IPS DF 6.9 (cell line): ENCODE data around the gene COL18A1.
"Not testable (repeated sequence)": the region's sequence is repeated elsewhere in the genome, so short reads cannot be mapped to it uniquely, and the experiment has no call there.

ENCODE experiments used
- DNase-seq: peaks from one replicate; pipeline ENCODE4 v3.0.0-alpha.2; 2013; ENCODE audit warnings: low read depth, low spot score
- H3K27ac ChIP-seq: one replicate; pipeline ENCODE4 v1.5.1; 2013; ENCODE audit warnings: low read length, control low read depth
- H3K27me3 ChIP-seq: 2 replicates; pipeline ENCODE4 v1.6.1; 2013; ENCODE audit warnings: mild to moderate bottlenecking, low read length; ENCODE audit not compliant: control insufficient read depth, insufficient read depth
- H3K36me3 ChIP-seq: 2 replicates; pipeline ENCODE4 v1.6.1; 2013; ENCODE audit warnings: low read length; ENCODE audit not compliant: control insufficient read depth, insufficient read depth
- H3K4me1 ChIP-seq: 2 replicates; pipeline ENCODE4 v1.6.1; 2013; ENCODE audit warnings: low read length; ENCODE audit not compliant: control insufficient read depth, insufficient read depth
- H3K4me3 ChIP-seq: 2 replicates; pipeline ENCODE4 v1.5.1; 2013; ENCODE audit warnings: mild to moderate bottlenecking, low read length
- H3K9me3 ChIP-seq: 2 replicates; pipeline ENCODE4 v1.6.1; 2013; ENCODE audit warnings: low read length, inconsistent platforms; ENCODE audit not compliant: control insufficient read depth, insufficient read depth
- WGBS: extraction: QIAGEN DNeasy Blood & Tissue Kit; methylation state at CpG from one replicate; pipeline ENCODE4 v1.1.7; 2013; ENCODE audit warnings: mixed read lengths, missing lambda C conversion rate; ENCODE audit not compliant: insufficient read length, insufficient coverage; 5-methylcytosine and 5-hydroxymethylcytosine counted together

Gene COL18A1

DNA sequence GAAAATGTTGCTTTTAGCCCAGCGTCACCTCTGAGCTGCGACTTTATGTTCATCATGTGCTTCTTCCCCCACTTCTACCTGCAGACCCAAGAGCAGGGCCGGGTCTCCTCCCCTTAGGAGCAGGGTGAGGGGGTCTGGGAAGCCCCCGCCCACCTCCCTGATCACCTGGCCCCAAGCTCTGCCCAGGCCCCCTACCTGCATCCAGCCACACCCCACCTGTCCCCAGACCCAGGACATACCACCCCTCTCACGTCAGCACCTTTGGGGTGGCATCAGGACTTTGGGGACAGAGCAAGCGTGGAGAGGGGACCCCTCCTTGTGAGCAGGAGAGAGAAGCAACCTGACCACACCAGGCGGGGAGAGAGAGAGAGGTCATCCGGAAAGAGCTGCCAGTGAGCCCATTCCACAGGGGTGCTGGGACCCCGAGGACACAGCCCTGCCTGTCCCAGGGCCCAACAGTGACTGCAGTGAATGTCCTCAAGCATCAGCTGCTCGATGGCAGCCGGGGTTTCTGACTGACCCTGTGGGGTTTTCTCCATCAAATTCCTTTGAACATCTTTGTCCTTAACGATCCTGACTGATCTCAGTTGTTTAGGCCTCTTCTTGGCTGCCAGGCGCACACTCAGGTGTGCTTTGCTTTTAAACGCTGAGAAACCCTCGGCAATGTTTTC, 42.8 kb upstream of the COL18A1 start:
- no peaks in the 10 kb centered on the region for H3K36me3 ChIP-seq
- no peak overlapping the region for H3K27ac ChIP-seq
- WGBS: no CpG with 5 or more reads among the region's 15 CpGs
- no peaks in the 10 kb centered on the region for H3K27me3 ChIP-seq
- H3K4me1 ChIP-seq: peaks cover 11% of the 10 kb centered on the region
- no peaks in the 10 kb centered on the region for H3K9me3 ChIP-seq
- H3K4me3 ChIP-seq: no peak overlapping the region
- no peak for DNase-seq

DNA sequence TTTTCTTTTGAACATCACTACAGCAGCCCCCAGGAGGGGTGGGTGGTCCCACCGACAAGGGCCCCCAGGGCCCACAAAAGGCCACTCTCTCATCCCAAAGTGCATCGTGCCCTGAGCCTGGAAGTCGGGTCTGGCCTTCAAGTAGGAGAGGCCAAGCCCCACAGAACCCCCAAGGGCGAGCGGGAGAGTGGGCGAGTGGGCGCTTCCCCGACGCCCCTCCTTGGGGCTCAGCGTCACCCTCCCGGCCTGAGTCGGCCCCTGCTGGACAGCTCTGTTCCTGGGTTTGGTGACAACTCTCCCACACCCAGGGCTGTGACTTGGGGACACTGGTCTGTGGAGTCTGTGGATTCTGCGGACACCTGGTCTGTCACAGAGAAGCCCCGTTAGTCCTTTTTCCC, 42.2 kb upstream of the COL18A1 start:
- H3K36me3 ChIP-seq: no peaks in the 10 kb centered on the region
- peaks cover 11% of the 10 kb centered on the region for H3K4me1 ChIP-seq
- no peaks in the 10 kb centered on the region for H3K27me3 ChIP-seq
- no peak overlapping the region for H3K4me3 ChIP-seq
- H3K27ac ChIP-seq: no peak overlapping the region
- no peaks in the 10 kb centered on the region for H3K9me3 ChIP-seq
- no CpG with 5 or more reads among the region's 14 CpGs for WGBS
- DNase-seq: no peak

DNA sequence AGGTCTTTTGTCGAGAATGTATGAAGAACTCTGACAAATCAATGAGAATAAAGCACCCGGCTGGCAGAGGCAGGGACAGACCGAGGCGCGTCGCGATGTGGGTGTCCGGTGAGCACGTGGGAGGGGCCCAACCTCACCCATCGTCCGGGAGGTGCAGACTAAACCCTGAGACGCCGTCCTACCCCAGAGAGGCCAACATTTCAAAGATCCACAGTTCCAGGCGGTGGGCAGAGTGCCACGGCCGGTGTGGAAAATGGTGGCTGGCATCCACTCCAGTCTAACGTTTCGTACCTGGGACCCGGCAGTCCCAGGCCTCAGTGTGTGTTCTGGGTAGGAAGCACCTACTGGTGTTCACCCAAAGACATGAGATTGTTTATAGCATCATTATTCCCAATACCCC, 41.7 kb upstream of the COL18A1 start:
- H3K4me1 ChIP-seq: peaks cover 11% of the 10 kb centered on the region
- not testable (repeated sequence) for H3K27me3 ChIP-seq
- WGBS: no CpG with 5 or more reads among the region's 19 CpGs

DNA sequence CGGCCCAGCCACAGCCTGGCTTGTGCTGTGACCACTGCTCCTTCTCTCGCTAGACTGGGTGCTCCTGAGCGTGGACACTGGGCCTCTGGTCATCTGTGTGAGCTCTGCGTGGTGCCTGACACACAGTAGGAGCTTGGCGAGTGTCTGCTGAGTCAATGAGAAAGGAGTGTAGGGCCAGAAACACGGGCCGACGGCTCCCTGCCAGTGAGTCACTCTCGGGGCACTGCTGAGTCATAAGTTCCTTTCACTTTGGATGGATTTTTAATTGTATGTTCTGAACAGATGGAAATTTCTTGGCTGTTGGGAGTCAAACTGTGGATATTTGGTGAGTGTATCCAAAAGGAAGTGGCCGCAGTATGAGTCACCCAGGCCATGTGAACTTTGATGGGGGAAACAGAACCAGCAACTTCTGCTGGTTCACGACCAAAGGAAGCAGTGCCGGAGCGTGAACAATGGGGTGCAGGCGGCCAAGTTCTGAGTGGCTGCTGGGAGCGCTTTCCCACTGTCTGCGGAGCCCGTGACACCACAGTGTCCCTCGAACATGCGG, 41.0 kb upstream of the COL18A1 start:
- no peak overlapping the region for H3K4me3 ChIP-seq
- no peak overlapping the region for H3K27ac ChIP-seq
- H3K9me3 ChIP-seq: no peaks in the 10 kb centered on the region
- DNase-seq: no peak
- no CpG with 5 or more reads among the region's 19 CpGs for WGBS
- peaks cover 11% of the 10 kb centered on the region for H3K4me1 ChIP-seq
- no peaks in the 10 kb centered on the region for H3K36me3 ChIP-seq
- no peaks in the 10 kb centered on the region for H3K27me3 ChIP-seq

More for the DNA sequence above, 41.7 kb upstream of the COL18A1 start:
- H3K27ac ChIP-seq, DNase-seq, H3K36me3 ChIP-seq, H3K4me3 ChIP-seq, H3K9me3 ChIP-seq: not testable (repeated sequence)

DNA sequence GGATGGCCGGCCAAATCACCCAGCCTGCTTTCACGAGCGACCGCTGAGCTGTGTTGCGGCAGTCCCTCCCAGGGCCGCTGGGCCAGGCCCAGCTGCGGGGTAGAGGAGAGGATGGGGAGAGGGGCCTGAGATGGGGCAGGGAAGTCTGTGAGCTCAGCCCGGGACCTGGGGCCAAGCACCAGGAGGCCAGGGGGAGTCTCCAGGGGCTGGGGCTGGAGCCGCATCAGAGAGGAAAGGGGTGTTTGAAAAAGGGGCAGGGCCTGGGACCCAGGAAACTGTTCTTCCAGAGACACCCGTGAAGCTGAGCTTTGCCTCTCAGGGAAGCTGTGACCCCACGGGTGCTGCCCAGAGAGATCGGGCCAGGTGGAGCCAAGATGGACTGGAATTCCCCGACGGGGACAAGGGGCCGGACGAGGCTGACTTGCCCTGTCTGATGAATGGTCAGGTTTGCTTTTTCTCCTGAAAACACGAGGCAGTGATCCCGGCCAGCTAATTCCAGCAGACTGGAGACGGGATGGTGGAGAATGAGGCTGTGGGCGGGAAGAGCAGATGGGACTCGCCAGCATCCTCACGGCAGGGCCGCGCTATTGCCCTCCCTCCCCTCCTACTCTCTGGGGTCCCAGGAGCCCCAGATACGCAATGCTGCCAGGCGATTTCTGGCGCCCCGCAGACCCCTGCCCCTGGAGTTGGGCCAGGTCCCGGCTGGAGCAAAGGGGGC, 40.3 kb upstream of the COL18A1 start:
- DNase-seq: no peak
- H3K9me3 ChIP-seq: no peaks in the 10 kb centered on the region
- H3K27me3 ChIP-seq: no peaks in the 10 kb centered on the region
- H3K4me3 ChIP-seq: no peak overlapping the region
- no peaks in the 10 kb centered on the region for H3K36me3 ChIP-seq
- no CpG with 5 or more reads among the region's 29 CpGs for WGBS
- peaks cover 10% of the 10 kb centered on the region for H3K4me1 ChIP-seq
- no peak overlapping the region for H3K27ac ChIP-seq

DNA sequence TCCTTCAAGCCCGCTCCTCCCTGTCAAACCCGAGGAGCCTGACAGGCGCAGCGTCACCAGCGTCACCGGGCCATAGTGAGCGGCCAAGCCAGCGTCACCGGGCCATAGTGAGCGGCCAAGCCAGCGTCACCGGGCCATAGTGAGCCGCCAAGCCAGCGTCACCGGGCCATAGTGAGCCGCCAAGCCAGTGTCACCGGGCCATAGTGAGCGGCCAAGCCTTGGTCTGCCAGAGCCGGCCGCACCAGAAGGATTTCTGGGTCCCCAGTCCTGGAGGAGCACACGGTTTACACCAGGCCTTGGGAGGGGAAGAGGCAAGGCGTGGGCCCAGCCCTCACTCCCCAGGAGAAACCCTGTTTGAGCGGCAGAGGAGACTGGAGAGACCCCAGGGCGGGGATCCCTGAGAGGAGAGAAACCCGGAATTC, 39.8 kb upstream of the COL18A1 start:
- peaks cover 8% of the 10 kb centered on the region for H3K4me1 ChIP-seq
- WGBS: no CpG with 5 or more reads among the region's 25 CpGs
- H3K36me3 ChIP-seq: no peaks in the 10 kb centered on the region
- no peak overlapping the region for H3K4me3 ChIP-seq
- no peaks in the 10 kb centered on the region for H3K9me3 ChIP-seq
- DNase-seq: no peak
- no peak overlapping the region for H3K27ac ChIP-seq
- no peaks in the 10 kb centered on the region for H3K27me3 ChIP-seq

DNA sequence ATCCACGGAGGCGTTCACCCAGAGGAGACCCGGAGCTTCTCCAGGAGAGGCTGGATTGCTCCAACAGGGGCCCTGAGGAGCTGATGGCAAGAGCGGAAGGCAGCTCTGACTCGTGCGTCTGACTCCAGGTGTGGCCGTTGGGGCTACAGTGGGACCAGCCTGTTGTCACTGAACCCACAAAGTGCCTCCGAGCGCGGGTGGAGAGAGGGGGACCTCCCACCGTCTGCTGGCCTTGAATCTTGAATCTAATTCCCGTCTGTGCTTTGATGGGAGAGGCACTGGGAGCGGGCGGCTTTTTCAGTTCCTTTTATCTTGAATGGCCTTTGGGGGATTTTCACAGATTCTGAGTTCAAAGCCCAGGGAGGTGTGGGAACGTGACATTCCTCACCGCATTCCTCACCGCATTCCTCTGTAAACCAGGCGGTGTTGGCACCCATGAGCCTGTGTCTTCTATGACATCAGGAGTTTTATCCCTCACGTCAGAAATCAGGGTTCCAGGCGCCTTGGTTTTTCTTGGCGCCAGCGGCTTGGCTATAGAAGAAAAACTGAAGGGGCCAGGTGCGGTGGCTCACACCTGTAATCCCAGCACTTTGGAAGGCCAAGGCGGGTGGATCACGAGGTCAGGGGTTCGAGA, 39.2 kb upstream of the COL18A1 start:
- no CpG with 5 or more reads among the region's 26 CpGs for WGBS
- Histone ChIP-seq H3K36me3 (no peaks in the 10 kb centered on the region), H3K27ac (no peak overlapping the region), H3K9me3 (no peaks in the 10 kb centered on the region), H3K4me1 (peaks cover 8% of the 10 kb centered on the region), H3K4me3 (no peak overlapping the region), H3K27me3 (no peaks in the 10 kb centered on the region)
- no peak for DNase-seq

DNA sequence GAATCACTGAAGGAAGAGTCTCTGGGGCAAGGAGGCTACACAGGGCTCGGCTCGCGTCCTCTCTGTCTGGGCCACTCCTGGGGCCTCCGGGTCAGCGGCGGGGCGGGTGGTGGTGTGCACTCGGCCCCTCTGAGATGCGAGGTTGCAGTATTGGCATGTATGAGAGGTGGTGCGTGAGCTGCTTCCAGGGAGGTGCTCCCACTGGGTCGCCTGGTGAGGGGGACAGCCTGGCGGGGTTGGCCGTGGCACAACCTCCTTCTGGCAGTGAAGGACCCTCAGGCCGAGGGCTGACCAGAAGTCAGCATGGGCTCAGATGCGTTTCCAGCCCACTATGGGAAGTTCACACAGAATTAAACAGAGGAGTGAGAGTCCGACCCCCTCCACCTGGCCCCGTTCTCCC, 38.5 kb upstream of the COL18A1 start:
- Histone ChIP-seq H3K27me3 (no peaks in the 10 kb centered on the region), H3K27ac (no peak overlapping the region), H3K4me3 (no peak overlapping the region), H3K4me1 (peaks cover 8% of the 10 kb centered on the region), H3K9me3 (no peaks in the 10 kb centered on the region), H3K36me3 (no peaks in the 10 kb centered on the region)
- WGBS: no CpG with 5 or more reads among the region's 17 CpGs
- no peak for DNase-seq

DNA sequence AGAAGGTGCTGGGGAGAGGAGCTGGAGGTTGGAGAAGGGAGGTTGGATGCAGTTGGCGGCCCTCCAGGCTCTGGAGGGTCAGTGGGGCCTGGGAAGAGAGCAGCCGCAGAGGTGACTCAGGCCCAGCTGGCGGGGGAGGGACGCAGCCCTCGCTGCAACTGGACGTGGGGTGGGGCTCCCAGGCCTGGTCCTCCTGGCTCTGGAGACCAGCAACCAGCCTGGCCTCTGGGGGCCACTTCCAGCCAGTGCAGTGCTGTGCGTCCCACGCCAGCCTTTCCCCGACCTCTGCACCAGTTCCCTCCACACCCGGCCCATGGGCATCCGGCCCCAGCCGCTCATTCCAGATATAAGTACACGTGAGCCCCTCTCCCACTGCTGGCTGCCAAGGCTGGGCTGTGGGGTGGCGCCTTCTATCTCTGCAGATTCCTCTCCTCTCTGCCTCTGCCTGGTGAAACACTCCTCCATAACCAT, 38.0 kb upstream of the COL18A1 start:
- H3K4me1 ChIP-seq: peaks cover 4% of the 10 kb centered on the region
- WGBS: no CpG with 5 or more reads among the region's 14 CpGs
- H3K27me3 ChIP-seq: no peaks in the 10 kb centered on the region
- DNase-seq: no peak
- H3K9me3 ChIP-seq: no peaks in the 10 kb centered on the region
- H3K36me3 ChIP-seq: no peaks in the 10 kb centered on the region
- no peak overlapping the region for H3K27ac ChIP-seq
- no peak overlapping the region for H3K4me3 ChIP-seq
